Fibroblast of lung (primary cell): ENCODE data around the gene PSMB8.
"Not testable (repeated sequence)": the region's sequence is repeated elsewhere in the genome, so short reads cannot be mapped to it uniquely, and the experiment has no call there.

Source experiments
- EZH2 ChIP-seq: IDR thresholded peaks from 2 replicates; pipeline ENCODE4 v1.5.1; 2012; ENCODE audit warnings: low read length, control low read depth, mild to moderate bottlenecking; ENCODE audit errors: missing control alignments
- TF ChIP-seq, protein P1 (sequence below), 2 donors: IDR thresholded peaks in 1 of 2; conservative IDR thresholded peaks in 1 of 2; 1 replicate in 1 of 2; 2 replicates in 1 of 2; pipeline ENCODE4 v1.5.1; 2011 to 2012; ENCODE audit warnings: low read length in 2 of 2, control low read depth in 1 of 2, inconsistent platforms in 1 of 2, low read depth in 1 of 2, mild to moderate bottlenecking in 1 of 2

DNA sequence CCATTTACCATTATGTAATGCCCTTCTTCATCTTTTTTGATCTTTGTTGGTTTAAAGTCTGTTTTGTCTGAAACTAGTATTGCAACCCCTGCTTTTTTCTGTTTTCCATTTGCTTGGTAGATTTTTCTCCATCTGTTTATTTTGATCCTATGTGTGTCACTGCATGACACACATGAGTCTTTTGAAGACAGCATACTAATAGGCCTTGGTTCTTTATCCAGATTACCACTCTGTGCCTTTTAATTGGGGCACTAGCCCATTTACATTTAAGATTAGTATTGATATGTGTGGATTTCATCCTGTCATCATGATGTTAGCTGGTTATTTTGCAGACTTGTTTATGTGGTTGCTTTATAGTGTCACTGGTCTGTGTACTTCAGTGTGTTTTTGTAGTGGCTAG lies 38.4 kb downstream of the PSMB8 start:
- TF ChIP-seq, protein P1, sequence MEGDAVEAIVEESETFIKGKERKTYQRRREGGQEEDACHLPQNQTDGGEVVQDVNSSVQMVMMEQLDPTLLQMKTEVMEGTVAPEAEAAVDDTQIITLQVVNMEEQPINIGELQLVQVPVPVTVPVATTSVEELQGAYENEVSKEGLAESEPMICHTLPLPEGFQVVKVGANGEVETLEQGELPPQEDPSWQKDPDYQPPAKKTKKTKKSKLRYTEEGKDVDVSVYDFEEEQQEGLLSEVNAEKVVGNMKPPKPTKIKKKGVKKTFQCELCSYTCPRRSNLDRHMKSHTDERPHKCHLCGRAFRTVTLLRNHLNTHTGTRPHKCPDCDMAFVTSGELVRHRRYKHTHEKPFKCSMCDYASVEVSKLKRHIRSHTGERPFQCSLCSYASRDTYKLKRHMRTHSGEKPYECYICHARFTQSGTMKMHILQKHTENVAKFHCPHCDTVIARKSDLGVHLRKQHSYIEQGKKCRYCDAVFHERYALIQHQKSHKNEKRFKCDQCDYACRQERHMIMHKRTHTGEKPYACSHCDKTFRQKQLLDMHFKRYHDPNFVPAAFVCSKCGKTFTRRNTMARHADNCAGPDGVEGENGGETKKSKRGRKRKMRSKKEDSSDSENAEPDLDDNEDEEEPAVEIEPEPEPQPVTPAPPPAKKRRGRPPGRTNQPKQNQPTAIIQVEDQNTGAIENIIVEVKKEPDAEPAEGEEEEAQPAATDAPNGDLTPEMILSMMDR (conservative IDR thresholded peaks at IDR 0.05 in 1 of 2, IDR thresholded peaks at IDR 0.05 in 1 of 2; ENCODE audit: low read depth in 1 of 2, low read length in 2 of 2) = not testable (repeated sequence)
- TF ChIP-seq EZH2 = not testable (repeated sequence)
